ENCODE results near the gene PPM1A. TPM values are rescaled to one million over a fixed set of nuclear protein-coding genes. Genes with fewer than 3 reads are reported as not detected.

Gene PPM1A
- total and polyA plus RNA-seq, 2 of the 8 experiments (the other 6 are each of a cell fraction or from before 2014, with no cell fraction given), result 14.0 to 51.2 TPM

- Histone ChIP-seq H3K23ac (ENCODE audit: insufficient read length) (no peak overlapping the region), H4K91ac (replicated peaks; ENCODE audit: insufficient read length, low read length) (no peak overlapping the region), H3K27ac (ENCODE audit: low read depth, low read length) (no peak overlapping the region), H3K4ac (replicated peaks; ENCODE audit: insufficient read length, low read depth, low read length) (no peak overlapping the region), H2AFZ (ENCODE audit: low read length) (no peak overlapping the region), H4K20me1 (replicated peaks in 1 of 2; ENCODE audit: control insufficient read depth in 1 of 2, insufficient read depth in 2 of 2, low read length in 2 of 2) (no peaks in the 10 kb centered on the region), H3K18ac (ENCODE audit: extremely low read depth, low read length) (no peak overlapping the region), H3K27me3 (replicated peaks in 1 of 4; ENCODE audit: control insufficient read depth in 3 of 4, extremely low read depth in 1 of 4, insufficient read depth in 3 of 4, low read length in 3 of 4) (no peaks in the 10 kb centered on the region), H4K5ac (ENCODE audit: insufficient read length, low read depth, low read length) (no peak overlapping the region), H2BK20ac (ENCODE audit: low read length) (no peak overlapping the region), H3K79me2 (ENCODE audit: control insufficient read depth in 1 of 2, insufficient read depth in 2 of 2, low read length in 2 of 2) (no peaks in the 10 kb centered on the region), H3K79me1 (ENCODE audit: low read depth, low read length) (no peaks in the 10 kb centered on the region), H4K8ac (ENCODE audit: extremely low read depth, insufficient read depth, low read length) (no peak overlapping the region), H3K9ac (replicated peaks in 1 of 4; ENCODE audit: extremely low read depth in 1 of 4, low read depth in 3 of 4, low read length in 3 of 4) (no peak overlapping the region), H3K9me3 (ENCODE audit: insufficient read depth in 2 of 2, low read depth in 1 of 2, low read length in 1 of 2) (no peaks in the 10 kb centered on the region), H3K23me2 (ENCODE audit: low read depth, low read length) (peaks cover 2% of the 10 kb centered on the region; the same call in 1 of the 2 replicates), H3K36me3 (ENCODE audit: control insufficient read depth in 2 of 4, insufficient read depth in 4 of 4, low read length in 3 of 4) (no peaks in the 10 kb centered on the region), H3K4me1 (replicated peaks in 1 of 4; ENCODE audit: control insufficient read depth in 3 of 4, insufficient read depth in 4 of 4, low read length in 3 of 4) (peaks cover 0 to 13% (median 10%) of the 10 kb centered on the region in 4 experiments; a peak in 4 of 7 replicates), H2BK15ac (ENCODE audit: low read length) (no peak overlapping the region), H2BK12ac (ENCODE audit: low read depth, low read length) (no peak overlapping the region), H3K4me3 (ENCODE audit: extremely low read depth in 1 of 4, insufficient read depth in 2 of 4, low read depth in 3 of 4, low read length in 4 of 4) (no peak overlapping the region), H3K14ac (ENCODE audit: insufficient read length) (no peak overlapping the region), H2AK5ac (ENCODE audit: low read depth, low read length) (no peak overlapping the region), H3K4me2 (ENCODE audit: insufficient read depth in 1 of 2, low read depth in 2 of 2, low read length in 2 of 2) (no peak overlapping the region), H3K56ac (replicated peaks; ENCODE audit: insufficient read length, low read depth, low read length) (no peak overlapping the region), H2BK5ac (ENCODE audit: low read depth, low read length) (no peak overlapping the region), H2BK120ac (replicated peaks; ENCODE audit: low read depth, low read length) (no peak overlapping the region)
- no peak for DNase-seq (ENCODE audit: low read depth in 1 of 2, low spot score in 2 of 2)
- no peak for FAIRE-seq
- POLR2A ChIA-PET (ENCODE audit: partially characterized antibody), result interaction anchor here (0.6 to 1.4 kb wide), 2 partner anchors 39 to 43 kb away, joined by 3 to 4 read pairs; partner anchors contain the start of gene PPM1A
- 92% methylated on average over 7 of the region's 7 CpGs; no CpG with 5 or more reads in 1 of the 2 experiments for WGBS, 2 experiments (ENCODE audit: extremely low coverage in 1 of 2, insufficient coverage in 1 of 2, insufficient read length in 1 of 2, insufficient replicate concordance in 2 of 2, low coverage in 1 of 2, low lambda C conversion rate in 2 of 2, missing lambda C conversion rate in 1 of 2)
- CTCF ChIA-PET (ENCODE audit: partially characterized antibody), result interaction anchor here (1.5 kb wide), 1 partner anchor 144 kb away, joined by 5 read pairs; no protein-coding TSS in a partner anchor
- TF ChIP-seq TBP (IDR thresholded peaks at IDR 0.05; ENCODE audit: low read depth, low read length), result no peak
Observed at GRCh38 chr14:60206249-60206670, 42.8 kb upstream of the PPM1A start.

Measured in H1 (cell line).